Upper lobe of left lung (tissue), 6 donors: ENCODE data around the gene CACFD1. TPM values are rescaled to one million over a fixed set of nuclear protein-coding genes. Genes with fewer than 3 reads are reported as not detected.

ENCODE experiments used
- ATAC-seq, 2 donors: fragments of 200-7000 bp; cut with Tn5 transposase; one replicate each; pipeline ENCODE4 v1.9.1; 2022; ENCODE audit warnings: mild to moderate bottlenecking in 2 of 2, moderate library complexity in 2 of 2; ENCODE audit not compliant: low FRiP score in 2 of 2
- DNase-seq, 2 donors: peaks; one replicate each; pipeline ENCODE4 v3.0.0-alpha.2; 2019 to 2020
- H3K27ac ChIP-seq, 4 donors: fragments of 200-600 bp; sonication (generic); one replicate each; pipeline ENCODE4 v1.5.1; 2016 to 2019
- H3K27me3 ChIP-seq, 4 donors: fragments of 200-600 bp; sonication (generic); one replicate each; pipeline ENCODE4 v1.5.1; 2017 to 2019
- H3K36me3 ChIP-seq, 4 donors: fragments of 200-600 bp; sonication (generic); one replicate each; pipeline ENCODE4 v1.5.1; 2016 to 2019
- H3K4me1 ChIP-seq, 4 donors: fragments of 200-600 bp; sonication (generic); one replicate each; pipeline ENCODE4 v1.5.1; 2018 to 2019
- H3K4me3 ChIP-seq, 4 donors: fragments of 200-600 bp; sonication (generic); one replicate each; pipeline ENCODE4 v1.5.1; 2017 to 2019; ENCODE audit warnings: mild to moderate bottlenecking in 2 of 4, moderate library complexity in 1 of 4
- H3K9me3 ChIP-seq, 4 donors: fragments of 200-600 bp; sonication (generic); one replicate each; pipeline ENCODE4 v1.5.1; 2018 to 2019
- CTCF ChIP-seq, 6 experiments: fragments of 450-650 bp in 4 of 6; fragments of 200-600 bp in 2 of 6; sonication (generic) in 2 of 6; IDR thresholded peaks; one replicate each; pipeline ENCODE4 v1.5.1; 2016 to 2019; ENCODE audit warnings: antibody characterized with exemption in 6 of 6
- EP300 ChIP-seq, 4 donors: sonication (generic); formaldehyde crosslinking; IDR thresholded peaks; one replicate each; pipeline ENCODE4 v1.5.1; 2017; ENCODE audit warnings: antibody characterized with exemption in 4 of 4, control low read depth in 2 of 4
- POLR2A ChIP-seq, 4 donors: fragments of 450-650 bp; IDR thresholded peaks; one replicate each; pipeline ENCODE4 v1.5.1; 2016 to 2017; ENCODE audit warnings: antibody characterized with exemption in 4 of 4, mild to moderate bottlenecking in 2 of 4
- POLR2AphosphoS5 ChIP-seq, 2 donors: sonication (generic); formaldehyde crosslinking; IDR thresholded peaks; one replicate each; pipeline ENCODE4 v1.5.1; 2017; ENCODE audit warnings: antibody characterized with exemption in 2 of 2
- WGBS, 2 donors: methylation state at CpG; one replicate each; pipeline ENCODE4 v1.1.5; 2017 to 2018; 5-methylcytosine and 5-hydroxymethylcytosine counted together
- total RNA-seq, 6 donors: library from RNA; depleted of rRNA in 4 of 6; stranded (reverse); fragments of >200 nt in 4 of 6; gene quantifications; one replicate each; pipeline versions ENCODE4 v1.1.0 to v1.2.1, GENCODE V29; 2016 to 2021
- donor health status: DM: no; HTN: no; CAD: no; lungs with moderate emphysema.
- donor health status: DM: no; HTN: yes; CAD: no; lungs with severe emphysema.

Gene CACFD1
- total RNA-seq, 6 donors from 2014 or later: 31.1 to 52.8 (median 38.5) TPM

GRCh38 chr9:133487331-133487725, 27.6 kb downstream of the CACFD1 start:
- DNase-seq (no peak), ATAC-seq (no peak)
- TF ChIP-seq EP300 (IDR thresholded peaks at IDR 0.05): no peak
- TF ChIP-seq CTCF (IDR thresholded peaks at IDR 0.05): no peak
- no peak for TF ChIP-seq POLR2AphosphoS5 (IDR thresholded peaks at IDR 0.05)
- no peak for TF ChIP-seq POLR2A (IDR thresholded peaks at IDR 0.05)
- Histone ChIP-seq H3K27me3 (no peaks in the 10 kb centered on the region), H3K9me3 (no peaks in the 10 kb centered on the region), H3K27ac (peak overlapping the region in 2 of 4 donors; percentile 56 to 65), H3K4me1 (peaks cover 13 to 18% (median 14%) of the 10 kb centered on the region in 4 donors), H3K4me3 (no peak overlapping the region), H3K36me3 (no peaks in the 10 kb centered on the region)
- 82 to 83% methylated on average over 7 to 8 of the region's 8 CpGs for WGBS, 2 donors

GRCh38 chr9:133488686-133489252, 29.0 kb downstream of the CACFD1 start:
- Histone ChIP-seq H3K36me3 (no peaks in the 10 kb centered on the region), H3K27ac (peak overlapping the region in 1 of 4 donors; percentile 65), H3K27me3 (no peaks in the 10 kb centered on the region), H3K4me1 (peaks cover 15 to 22% (median 20%) of the 10 kb centered on the region in 4 donors), H3K4me3 (no peak overlapping the region), H3K9me3 (no peaks in the 10 kb centered on the region)
- 84 to 88% methylated on average over 11 to 18 of the region's 18 CpGs for WGBS, 2 donors
- no peak for ATAC-seq
- TF ChIP-seq POLR2A (IDR thresholded peaks at IDR 0.05) (no peak), POLR2AphosphoS5 (IDR thresholded peaks at IDR 0.05) (no peak), CTCF (IDR thresholded peaks at IDR 0.05) (no peak), EP300 (IDR thresholded peaks at IDR 0.05) (no peak)
- peak in 1 of 2 donors; percentile 53 for DNase-seq

- Histone ChIP-seq H3K4me1 (peaks cover 15 to 22% (median 20%) of the 10 kb centered on the region in 4 donors), H3K9me3 (no peaks in the 10 kb centered on the region), H3K4me3 (no peak overlapping the region), H3K36me3 (no peaks in the 10 kb centered on the region), H3K27me3 (no peaks in the 10 kb centered on the region), H3K27ac (no peak overlapping the region)
- TF ChIP-seq POLR2A (IDR thresholded peaks at IDR 0.05) (no peak), POLR2AphosphoS5 (IDR thresholded peaks at IDR 0.05) (no peak), EP300 (IDR thresholded peaks at IDR 0.05) (no peak), CTCF (IDR thresholded peaks at IDR 0.05) (no peak)
- DNase-seq: peak in 1 of 2 donors; percentile 43
- WGBS, 2 donors: 86 to 88% methylated on average over 12 to 19 of the region's 19 CpGs
- no peak for ATAC-seq
These were observed 29.7 kb downstream of the CACFD1 start for GRCh38 chr9:133489253-133490190.

GRCh38 chr9:133490201-133490681, 30.5 kb downstream of the CACFD1 start:
- Histone ChIP-seq H3K9me3 (no peaks in the 10 kb centered on the region), H3K27ac (no peak overlapping the region), H3K27me3 (no peaks in the 10 kb centered on the region), H3K36me3 (no peaks in the 10 kb centered on the region), H3K4me1 (peaks cover 15 to 22% (median 20%) of the 10 kb centered on the region in 4 donors), H3K4me3 (no peak overlapping the region)
- ATAC-seq: no peak
- 70 to 78% methylated on average over 4 to 13 of the region's 13 CpGs for WGBS, 2 donors
- no peak for TF ChIP-seq EP300 (IDR thresholded peaks at IDR 0.05)
- no peak for DNase-seq
